RWPE2 (cell line): Measurements from ENCODE around the gene TRIM26.

ENCODE experiments used
- ATAC-seq: fragments of 200-7000 bp; cut with Tn5 transposase; 3 replicates; pipeline ENCODE4 v1.9.1; 2021; ENCODE audit warnings: low read depth
- DNase-seq: peaks from one replicate; pipeline ENCODE4 v3.0.0-alpha.2; 2020; ENCODE audit warnings: low spot score
- H3K27ac ChIP-seq: fragments of 450-650 bp; 2 replicates; pipeline ENCODE4 v1.5.1; 2017; ENCODE audit warnings: mild to moderate bottlenecking; ENCODE audit not compliant: poor library complexity, severe bottlenecking
- H3K27me3 ChIP-seq: fragments of 250-450 bp; sonication (Bioruptor Pico); 2 replicates; pipeline ENCODE4 v1.5.1; 2021; ENCODE audit warnings: mild to moderate bottlenecking, moderate library complexity; ENCODE audit not compliant: insufficient read depth, poor library complexity, severe bottlenecking
- H3K36me3 ChIP-seq: fragments of 250-450 bp; sonication (Bioruptor Pico); 2 replicates; pipeline ENCODE4 v1.5.1; 2020; ENCODE audit warnings: low read depth, mild to moderate bottlenecking, moderate library complexity
- H3K4me1 ChIP-seq: fragments of 250-450 bp; sonication (Bioruptor Pico); 2 replicates; pipeline ENCODE4 v1.5.1; 2021; ENCODE audit warnings: mild to moderate bottlenecking, moderate library complexity; ENCODE audit not compliant: insufficient read depth, poor library complexity, severe bottlenecking
- H3K4me3 ChIP-seq: fragments of 250-450 bp; sonication (Bioruptor Pico); 2 replicates; pipeline ENCODE4 v1.5.1; 2021; ENCODE audit warnings: mild to moderate bottlenecking, moderate library complexity; ENCODE audit not compliant: severe bottlenecking
- H3K9me3 ChIP-seq: fragments of 250-450 bp; sonication (Bioruptor Pico); 2 replicates; pipeline ENCODE4 v1.5.1; 2021; ENCODE audit warnings: mild to moderate bottlenecking, moderate library complexity; ENCODE audit not compliant: severe bottlenecking
- CTCF ChIP-seq: fragments of 450-650 bp; IDR thresholded peaks from one replicate; pipeline ENCODE4 v1.5.1; 2017; ENCODE audit warnings: mild to moderate bottlenecking, moderate library complexity; ENCODE audit not compliant: poor library complexity, severe bottlenecking

Gene TRIM26

GRCh38 chr6:30151580-30151979 lies 61.6 kb downstream of the TRIM26 start:
- Histone ChIP-seq H3K36me3 (no peaks in the 10 kb centered on the region), H3K9me3 (no peaks in the 10 kb centered on the region), H3K4me3 (no peak overlapping the region), H3K27me3 (no peaks in the 10 kb centered on the region), H3K4me1 (peaks cover 22% of the 10 kb centered on the region), H3K27ac (no peak overlapping the region)
- TF ChIP-seq CTCF: no peak
- DNase-seq: no peak
- ATAC-seq: no peak

- DNase-seq: no peak
- Histone ChIP-seq H3K36me3 (no peaks in the 10 kb centered on the region), H3K27ac (no peak overlapping the region), H3K4me1 (peaks cover 15% of the 10 kb centered on the region), H3K27me3 (no peaks in the 10 kb centered on the region), H3K4me3 (no peak overlapping the region), H3K9me3 (no peaks in the 10 kb centered on the region)
- no peak for TF ChIP-seq CTCF
- no peak for ATAC-seq
Measured at GRCh38 chr6:30150671-30151395, 62.4 kb downstream of the TRIM26 start.

GRCh38 chr6:30149858-30150550 lies 63.2 kb downstream of the TRIM26 start:
- DNase-seq (no peak), ATAC-seq (no peak)
- no peaks in the 10 kb centered on the region for H3K27me3 ChIP-seq
- no peak overlapping the region for H3K27ac ChIP-seq
- no peak overlapping the region for H3K4me3 ChIP-seq
- H3K4me1 ChIP-seq: peaks cover 7% of the 10 kb centered on the region
- H3K9me3 ChIP-seq: no peaks in the 10 kb centered on the region
- TF ChIP-seq CTCF: no peak
- H3K36me3 ChIP-seq: no peaks in the 10 kb centered on the region

GRCh38 chr6:30149234-30149633 lies 64.0 kb downstream of the TRIM26 start:
- DNase-seq (no peak), ATAC-seq (no peak)
- Histone ChIP-seq H3K9me3 (no peaks in the 10 kb centered on the region), H3K4me3 (no peak overlapping the region), H3K4me1 (no peaks in the 10 kb centered on the region), H3K27me3 (no peaks in the 10 kb centered on the region), H3K36me3 (no peaks in the 10 kb centered on the region), H3K27ac (no peak overlapping the region)
- peak; percentile 9 for TF ChIP-seq CTCF

- H3K9me3 ChIP-seq: no peaks in the 10 kb centered on the region
- no peak overlapping the region for H3K27ac ChIP-seq
- no peaks in the 10 kb centered on the region for H3K36me3 ChIP-seq
- H3K4me1 ChIP-seq: no peaks in the 10 kb centered on the region
- ATAC-seq: no peak
- H3K27me3 ChIP-seq: no peaks in the 10 kb centered on the region
- no peak for DNase-seq
- no peak overlapping the region for H3K4me3 ChIP-seq
- no peak for TF ChIP-seq CTCF
Measured at GRCh38 chr6:30147096-30147495, 66.1 kb downstream of the TRIM26 start.
